Fibroblast of skin of left quadriceps (primary cell): Measurements from ENCODE around the gene NRAP.

Experiments used
- DNase-seq, 2 experiments: peaks; one replicate each; pipeline ENCODE4 v3.0.0-alpha.2; 2013; ENCODE audit warnings: low read depth in 2 of 2

NRAP gene

DNA sequence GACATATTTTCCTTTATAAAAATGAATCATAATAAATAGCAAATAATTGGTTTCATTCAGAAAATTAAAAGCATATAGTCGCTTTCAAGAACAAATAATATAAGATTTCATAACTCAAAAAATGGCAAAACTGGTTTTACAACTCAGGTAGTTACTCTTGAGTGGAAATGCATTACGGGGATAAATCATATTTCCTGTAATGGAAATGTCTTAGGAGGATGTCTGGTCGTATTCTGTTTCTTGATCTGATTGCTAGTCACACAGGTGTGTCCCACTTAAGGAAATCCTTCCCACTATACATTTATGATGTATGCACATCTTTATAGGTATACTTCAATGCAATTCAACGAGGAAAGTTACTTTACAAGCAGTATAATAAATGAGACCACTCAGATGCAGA is 20.7 kb downstream of the NRAP start:
- DNase-seq: no peak

DNA sequence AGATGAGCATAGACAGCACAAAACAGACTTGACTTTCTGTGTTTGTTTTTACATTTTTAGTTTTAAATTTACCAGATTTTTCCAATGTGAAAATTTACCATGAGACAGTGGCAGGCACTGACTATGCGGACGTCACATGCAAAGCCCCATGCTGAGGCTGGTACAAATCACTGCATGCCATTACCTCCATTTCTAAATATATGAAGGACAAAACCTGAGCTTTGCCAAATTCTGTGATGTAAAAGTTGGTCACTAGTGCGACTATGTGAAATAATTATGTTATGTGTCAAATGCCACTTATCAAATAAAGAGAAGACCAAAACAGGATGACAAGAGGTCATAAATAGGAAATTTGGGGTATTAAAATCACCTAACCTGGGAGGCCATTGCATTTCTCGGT is 22.1 kb downstream of the NRAP start:
- no peak for DNase-seq

DNA sequence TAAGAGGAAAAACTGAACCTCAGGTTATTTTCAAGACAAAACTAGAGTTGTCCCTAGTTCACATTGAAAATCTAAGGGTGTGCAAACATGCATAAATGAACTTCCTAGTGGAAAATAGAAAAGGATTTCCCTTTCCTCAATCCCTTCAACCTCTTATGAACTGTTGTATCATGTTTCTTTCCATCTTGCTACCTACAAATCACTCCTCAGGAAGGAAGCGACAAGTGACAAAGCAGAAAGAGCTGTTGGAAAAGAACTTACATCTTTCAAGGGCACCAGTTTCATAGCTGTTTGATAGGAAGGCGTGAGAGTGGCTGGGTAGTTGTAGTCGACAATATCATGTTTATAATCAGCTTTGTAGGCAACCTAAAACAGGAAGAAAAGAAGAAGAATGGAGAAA is 23.9 kb downstream of the NRAP start:
- no peak for DNase-seq

DNA sequence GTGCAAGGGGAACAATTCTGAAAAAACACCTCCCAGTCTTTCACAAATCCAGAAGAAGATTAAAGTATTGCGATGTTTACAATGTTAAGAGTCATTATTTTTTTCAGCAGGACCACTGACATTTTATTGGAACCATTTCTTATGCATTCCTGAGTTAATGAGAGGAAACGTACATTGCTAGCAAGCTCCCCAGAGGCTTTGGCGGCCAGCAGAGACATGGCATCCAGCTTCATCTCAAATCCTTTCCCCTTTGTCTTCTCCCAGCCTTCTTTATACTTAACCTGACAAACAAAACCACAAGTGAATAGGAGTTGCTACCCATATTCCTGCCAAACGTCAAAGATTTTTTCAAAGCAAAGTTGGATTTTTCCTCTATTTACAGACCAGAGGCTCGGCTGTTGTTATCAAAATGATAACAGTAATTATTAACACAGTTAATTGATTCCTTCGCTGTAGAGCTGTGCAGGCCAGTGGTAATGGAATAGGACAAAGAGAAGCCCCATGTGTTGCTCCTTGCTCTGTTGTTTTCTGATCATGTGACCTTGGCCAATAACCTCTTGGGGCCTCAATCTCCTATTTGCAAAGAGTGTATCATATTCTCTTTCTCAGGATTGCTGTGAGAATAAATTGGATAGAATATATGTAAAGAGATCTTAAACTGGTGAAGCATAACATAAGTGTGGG is 32.0 kb downstream of the NRAP start:
- no peak for DNase-seq

DNA sequence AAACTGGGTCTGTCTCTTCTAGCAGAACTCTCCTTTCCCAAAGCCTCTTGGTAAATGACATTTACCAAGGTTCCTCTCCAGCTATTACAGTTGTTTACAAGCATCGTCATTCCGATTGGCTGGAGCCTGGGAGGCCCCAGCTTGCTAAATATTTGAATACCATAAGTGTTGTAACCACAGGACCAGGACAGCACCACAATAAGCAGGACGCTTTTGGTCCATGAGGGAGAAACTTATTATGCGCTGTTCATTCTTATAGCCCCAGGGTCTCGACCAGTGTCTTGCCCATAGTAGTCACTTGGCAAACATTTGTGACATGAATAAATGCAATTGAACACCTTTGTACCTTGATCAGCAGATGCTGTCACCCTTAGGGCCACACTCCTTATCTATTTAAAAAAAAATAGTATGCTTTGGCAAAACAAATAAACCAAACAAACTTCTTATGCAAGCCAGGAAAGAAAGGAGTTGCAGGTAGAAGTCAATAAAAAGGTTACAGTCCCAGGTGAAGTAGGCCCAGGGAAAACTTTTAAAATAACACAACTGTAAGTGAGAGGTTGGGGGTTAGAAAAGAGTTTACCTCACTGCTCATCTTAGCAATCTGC is 32.8 kb downstream of the NRAP start:
- no peak for DNase-seq

DNA sequence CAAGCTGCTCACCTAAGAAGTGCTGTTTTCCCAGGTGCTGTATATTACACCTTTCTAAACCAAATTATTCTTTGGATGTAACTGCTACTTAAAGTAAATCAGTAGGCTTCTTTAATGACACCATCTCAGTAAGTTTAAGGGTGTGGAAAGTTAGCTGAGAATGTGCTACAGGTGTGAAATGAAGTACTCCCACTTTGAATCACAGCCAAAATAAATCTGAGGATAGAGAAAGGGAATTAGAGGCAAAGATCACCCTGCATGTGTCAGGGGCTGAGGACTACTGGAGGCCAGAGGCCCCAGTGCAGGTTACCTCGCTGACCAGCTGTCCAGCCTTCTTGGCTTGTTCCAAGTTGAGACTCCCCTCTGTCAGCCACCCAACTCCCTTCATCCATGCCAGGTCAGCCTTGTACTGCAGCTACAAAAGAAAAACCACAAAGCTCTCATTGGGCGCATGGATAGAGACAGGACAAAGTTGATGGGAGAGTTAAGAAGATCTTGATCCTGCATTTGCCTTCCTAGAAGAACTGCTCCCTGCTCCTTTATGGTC is 35.2 kb downstream of the NRAP start:
- no peak for DNase-seq

DNA sequence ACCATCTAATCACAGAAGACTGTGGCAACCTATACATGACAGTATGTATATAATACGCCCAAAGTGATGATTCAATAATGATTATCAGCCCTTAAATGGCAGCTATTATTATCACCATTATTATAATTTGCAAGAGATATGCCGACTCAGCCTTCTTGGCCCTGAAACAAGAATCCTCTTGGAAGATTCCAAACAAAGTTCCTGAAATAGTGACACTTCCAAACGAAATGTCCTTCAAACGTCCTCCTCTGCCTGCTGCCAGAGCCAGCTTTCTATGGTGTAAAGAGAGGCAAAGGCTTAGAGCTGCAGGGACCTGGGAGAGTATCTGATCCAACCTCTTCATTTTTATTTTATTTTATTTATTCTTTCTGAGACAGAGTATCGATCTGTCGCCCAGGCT is 36.0 kb downstream of the NRAP start:
- no peak for DNase-seq

DNA sequence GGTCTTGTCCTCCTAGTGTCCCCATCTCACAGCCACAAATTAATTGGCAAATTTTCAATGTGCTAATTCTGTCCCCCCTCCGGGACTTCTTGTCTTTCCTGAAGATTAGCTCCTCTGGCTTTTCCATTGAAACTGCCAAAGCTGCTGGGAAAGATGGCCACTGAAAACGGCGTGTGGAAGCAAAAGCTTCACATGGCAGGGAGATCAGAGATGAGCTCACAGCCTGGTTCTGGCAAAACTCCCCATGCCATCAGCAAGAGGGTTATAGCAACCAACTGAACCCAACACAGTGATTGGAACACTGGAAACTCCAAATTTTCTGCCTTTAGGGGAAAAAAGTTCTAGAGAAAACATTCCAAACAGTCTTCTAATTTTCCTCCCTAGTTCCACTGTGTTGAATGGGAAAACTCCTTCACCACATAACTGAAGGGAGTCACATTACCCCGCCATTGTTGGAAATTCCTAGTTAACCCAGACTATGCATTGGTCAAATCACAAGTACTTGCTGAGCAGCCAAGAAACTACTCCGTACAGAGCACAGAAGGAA is 37.0 kb downstream of the NRAP start:
- no peak for DNase-seq

DNA sequence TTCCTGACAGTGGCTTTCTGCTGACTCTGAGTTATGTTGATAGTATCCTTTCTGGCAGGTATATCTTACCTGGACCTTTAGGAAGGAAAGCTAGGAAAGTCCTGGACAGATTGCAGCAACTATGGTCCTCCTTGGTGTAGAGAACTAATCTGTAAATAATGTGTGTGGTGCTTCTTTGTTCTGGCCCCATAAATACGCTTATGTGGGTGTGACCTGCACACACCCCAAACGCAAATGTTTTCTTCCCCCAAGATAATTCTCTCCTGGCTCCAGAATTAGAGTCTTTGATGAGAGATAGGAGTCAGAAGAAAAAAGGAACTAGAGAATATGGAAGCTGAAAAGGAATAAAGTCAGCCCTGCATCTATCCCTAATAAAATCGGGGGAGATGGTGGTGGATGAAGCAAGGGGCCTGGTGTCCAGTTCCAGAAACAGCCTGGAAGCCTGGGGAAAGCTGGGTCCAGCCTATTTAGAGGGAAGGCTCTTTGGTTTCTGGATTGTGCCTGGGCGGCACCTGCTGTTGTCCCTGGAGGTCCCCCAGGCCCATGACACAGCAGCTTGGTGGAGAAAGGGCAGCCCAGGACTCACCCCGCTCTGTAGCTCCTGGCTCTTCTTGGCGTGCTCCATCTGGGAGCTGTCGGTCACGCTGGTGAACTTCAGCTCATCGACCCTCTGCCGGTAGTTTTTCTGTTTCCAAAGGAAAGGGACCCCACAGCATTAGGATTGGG is 38.2 kb downstream of the NRAP start:
- DNase-seq: no peak

DNA sequence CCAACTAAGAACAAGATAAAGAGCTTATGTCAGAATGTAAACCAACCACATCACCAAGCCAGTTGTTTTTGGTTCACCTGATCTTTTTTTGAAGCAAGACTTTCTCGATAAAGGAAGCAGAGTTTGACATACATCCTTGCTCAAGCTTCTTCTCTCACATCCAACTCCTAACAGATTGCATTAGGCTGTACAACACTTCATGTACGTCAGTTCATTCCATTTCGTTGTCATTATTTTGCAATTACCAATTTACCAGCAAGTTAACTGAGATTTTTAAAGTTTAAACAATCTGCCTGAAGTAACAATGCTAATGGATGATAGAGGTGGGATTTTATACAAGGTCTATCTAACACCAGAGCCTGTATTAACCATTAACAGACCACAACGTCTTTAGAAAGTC is 41.0 kb downstream of the NRAP start:
- no peak for DNase-seq

DNA sequence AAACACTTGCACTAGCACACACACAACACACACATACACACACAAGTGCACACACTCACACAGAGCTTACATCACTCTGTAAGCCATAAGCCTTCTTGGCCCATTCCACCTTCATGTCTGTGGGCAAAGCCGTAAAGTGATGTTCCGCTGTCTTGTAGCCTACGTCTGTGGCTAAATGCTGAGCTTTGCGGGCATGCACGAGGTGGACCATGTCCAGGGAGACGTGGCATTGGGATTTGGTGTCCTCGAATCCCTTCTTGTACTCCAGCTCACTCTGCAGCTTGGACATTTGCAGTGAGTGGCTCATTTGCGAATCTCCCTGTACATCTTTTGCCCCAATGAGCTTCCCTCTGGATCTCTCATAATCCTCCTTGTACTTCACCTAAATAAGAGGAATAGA is 42.0 kb downstream of the NRAP start:
- no peak for DNase-seq

DNA sequence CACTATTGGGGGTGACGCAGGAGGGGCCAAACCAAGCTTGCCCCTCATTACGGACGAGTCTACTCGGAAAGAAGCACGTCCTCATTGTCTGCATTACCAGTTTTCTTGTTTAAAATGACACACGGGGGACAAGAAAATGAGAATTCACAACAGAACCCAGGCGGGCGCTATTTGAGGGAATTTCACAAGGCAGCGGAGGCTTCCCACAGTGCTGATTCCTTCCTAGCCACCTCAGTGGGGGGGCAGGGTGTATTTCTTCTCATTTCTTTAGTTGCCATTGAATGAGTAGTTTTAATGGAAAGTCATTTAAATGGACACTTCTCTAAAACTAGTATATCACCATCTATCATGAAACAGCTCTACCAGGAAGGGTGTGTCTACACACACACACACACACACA is 42.9 kb downstream of the NRAP start:
- no peak for DNase-seq

DNA sequence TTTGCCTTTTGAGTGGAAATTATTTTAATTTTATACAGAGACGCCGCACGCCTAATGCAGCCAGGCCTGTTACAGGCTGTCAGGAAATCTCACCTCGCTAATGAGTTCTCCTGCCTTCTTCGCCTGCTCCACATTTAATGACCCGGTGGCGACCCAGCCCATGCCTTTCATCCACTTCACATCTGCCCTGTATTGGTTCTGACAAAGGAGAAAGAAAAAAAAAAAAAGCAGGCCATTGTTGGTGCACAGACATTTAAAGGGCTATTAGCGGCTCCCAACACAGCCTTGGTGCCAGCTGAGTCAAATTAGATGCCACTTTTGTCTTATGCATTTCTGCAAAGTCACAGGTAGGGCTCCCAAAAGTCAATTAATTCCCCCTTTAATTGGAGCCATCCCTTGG is 43.3 kb downstream of the NRAP start:
- DNase-seq: no peak

DNA sequence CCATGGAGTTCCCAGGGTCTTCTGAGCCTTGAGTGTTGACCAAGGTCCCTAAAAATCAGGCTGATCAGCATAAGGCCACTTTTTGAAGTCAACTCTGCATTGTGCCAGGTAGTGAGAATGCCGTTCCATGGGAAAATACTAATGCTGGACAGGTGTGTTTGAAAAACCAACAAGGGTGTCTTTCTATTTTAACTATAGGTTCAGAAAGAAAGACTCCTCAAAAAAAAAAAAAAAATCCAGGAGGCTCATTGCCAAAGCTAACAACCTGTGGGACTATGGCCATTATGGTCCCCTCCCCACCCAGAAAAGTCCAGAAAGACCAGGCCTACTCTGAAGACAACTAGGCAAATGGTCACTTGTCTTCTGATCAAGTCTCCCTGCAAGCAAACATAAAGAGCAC is 44.4 kb downstream of the NRAP start:
- no peak for DNase-seq

DNA sequence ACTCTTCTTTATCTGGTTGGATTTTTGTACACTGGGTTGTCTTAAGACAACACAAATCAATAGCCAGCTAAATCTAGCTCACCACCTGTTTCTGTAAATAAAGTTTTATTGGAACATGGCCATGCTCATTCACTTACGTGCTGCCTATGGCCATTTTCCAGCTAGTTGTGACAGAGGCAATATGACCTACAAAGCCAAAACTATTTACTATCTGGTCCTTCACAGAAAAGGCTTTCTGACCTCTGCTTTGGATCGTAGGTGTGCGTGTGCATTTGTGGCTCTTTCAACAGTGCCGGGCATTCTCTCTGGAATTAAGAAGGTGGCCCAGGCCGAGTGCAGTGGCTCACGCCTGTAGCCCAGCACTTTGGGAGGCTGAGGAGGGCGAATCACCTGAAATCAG is 45.5 kb downstream of the NRAP start:
- DNase-seq: no peak

DNA sequence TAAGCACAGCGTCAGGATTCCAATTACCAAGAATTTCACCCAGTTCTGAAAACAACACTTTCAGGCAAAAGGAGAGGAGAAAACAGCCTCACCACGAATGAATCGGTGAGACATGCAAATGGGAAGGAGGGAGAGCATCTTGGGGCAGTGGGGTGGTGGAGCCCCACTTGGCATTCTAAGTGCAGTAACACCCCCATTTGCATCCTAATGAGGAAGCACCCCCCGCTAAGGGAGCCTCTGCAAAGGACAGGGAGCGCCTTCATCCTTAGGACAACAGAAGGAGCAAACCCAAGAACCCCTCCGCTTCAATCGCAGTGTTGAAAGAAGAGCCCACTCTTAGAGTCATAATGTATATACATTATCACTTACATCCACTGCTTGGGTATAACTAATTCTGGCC is 46.8 kb downstream of the NRAP start:
- DNase-seq: no peak

DNA sequence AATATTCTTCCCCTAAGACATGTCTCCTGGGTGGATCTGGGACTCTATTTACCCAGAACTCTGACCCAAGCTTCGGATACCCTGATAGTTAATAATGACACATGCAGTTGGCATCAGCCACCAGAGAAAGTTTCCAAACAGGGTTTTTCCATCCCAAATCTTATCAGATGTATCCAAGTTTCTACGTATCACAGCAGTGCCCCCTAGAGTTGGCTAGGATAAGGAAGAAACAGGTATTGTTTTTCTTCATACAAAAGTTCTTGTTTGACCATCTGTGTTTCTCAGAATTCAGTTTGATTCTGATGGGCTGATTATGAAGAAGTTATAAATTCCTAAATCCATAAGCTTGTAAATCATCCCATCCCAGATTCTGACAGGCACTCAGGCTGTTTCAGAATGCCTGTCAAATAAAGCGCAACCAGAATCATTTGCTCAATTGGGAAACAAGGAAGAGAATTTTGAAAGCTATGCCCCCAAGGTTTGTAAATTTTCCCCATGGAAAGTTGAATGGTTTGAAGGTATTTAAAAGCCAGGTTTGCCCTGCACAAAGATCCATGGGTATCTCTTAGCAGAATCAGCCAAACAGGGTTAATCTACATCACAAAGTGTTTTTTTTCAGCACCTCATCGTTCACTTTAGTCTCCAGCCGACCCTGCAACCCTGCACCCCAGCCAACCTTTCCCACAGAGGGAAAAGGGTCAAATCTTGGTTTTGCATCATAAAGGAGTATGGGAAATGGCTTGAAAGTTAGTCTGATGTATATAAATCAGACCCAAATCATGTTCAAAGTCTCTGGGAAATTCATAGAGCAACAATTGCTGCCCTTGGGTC is 47.4 kb downstream of the NRAP start:
- DNase-seq: no peak

DNA sequence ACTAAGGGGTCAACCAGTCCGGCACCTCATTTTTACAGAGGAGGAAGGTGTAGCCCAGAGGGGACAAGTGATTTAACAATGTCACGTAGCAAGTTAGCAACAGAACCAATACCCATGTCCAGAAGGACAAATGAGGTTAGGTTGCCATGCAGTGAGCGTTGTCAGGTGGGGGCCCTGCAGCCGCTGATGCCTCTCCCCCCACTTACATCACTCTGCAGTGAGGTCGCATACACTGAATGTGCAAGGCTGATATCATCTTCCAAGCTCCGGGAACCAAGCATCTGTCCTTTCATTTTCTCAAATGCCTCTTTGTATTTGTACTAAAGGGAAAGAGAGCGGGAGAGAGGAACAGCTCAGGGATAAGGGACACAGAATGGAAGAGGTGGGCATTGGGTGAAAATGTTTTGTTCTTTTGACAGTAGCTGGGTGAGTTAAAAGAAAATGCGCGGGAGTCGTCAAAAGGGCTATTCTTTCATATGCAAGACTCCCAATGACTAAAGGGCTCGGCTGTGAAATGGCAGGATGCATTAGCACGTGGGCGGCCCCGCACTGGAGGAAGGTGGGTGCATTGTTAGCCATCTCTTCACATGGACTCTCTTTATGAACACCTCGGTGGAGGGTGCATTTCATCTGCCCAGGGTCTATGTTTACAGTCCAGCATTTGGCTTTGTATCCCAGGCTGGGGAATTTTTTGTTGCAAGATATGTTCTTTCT is 49.7 kb downstream of the NRAP start:
- DNase-seq: no peak

DNA sequence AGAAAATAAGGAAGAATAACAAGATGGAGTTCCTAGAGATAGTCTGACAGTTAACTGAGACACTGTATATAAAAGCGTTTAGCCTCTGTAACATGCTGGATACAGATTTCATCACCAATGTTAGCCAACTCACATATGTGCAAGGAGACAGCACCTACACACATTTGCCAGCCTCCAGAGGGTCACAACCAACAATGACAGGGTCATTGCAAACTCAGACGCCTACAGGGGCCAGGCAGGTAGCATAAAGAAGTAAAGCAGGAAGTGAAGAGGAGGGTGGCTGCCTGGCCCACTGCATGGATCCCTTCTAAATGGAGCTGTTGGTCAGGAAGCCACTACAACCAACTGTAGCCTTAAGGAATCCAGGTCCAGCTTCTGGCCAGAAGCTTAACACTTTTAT is 50.4 kb downstream of the NRAP start:
- no peak for DNase-seq

DNA sequence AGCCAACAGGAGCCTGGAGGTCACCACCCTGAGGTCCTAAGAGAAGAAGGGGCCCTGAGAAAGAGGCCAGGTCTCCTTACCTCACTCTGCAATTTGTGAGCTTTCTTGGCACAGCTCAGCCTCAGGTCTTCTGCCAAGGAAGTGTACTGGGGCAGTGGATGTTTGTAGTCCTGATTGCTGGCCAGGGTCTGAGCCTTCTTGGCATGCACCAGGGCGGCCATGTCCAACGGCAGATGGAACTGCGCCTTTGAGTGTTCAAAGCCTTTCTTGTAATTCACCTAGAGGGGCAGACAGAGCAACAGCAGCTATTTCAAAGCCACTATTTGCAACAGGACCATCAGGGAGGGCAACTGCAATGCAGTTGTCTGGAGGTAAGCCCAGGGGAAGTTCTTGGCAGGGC is 51.7 kb downstream of the NRAP start:
- no peak for DNase-seq
